ENCODE measurements around the gene RAP2C.

DNA sequence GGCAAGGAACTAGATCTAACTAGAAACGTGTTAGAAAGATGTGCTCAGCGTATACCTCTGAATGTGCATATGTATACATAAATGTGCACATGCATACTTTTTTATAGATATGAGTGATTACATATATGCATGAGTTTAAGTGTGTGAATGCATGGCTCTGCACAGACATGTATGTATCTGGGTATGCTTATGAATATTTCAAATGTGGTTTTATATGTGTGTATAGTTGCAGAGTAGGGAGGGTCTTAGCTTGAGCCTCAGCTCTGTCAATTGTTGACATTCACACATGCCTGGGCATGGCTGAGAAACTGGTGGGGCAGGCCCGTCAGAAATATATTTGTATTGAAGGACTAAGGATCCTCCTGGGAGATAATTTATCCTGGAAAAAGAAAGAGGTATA lies 31.1 kb downstream of the RAP2C start:
- TF ChIP-seq EZH2 (IDR thresholded peaks at IDR 0.05; ENCODE audit: insufficient read depth, low read length) = no peak
- TF ChIP-seq, protein P1, sequence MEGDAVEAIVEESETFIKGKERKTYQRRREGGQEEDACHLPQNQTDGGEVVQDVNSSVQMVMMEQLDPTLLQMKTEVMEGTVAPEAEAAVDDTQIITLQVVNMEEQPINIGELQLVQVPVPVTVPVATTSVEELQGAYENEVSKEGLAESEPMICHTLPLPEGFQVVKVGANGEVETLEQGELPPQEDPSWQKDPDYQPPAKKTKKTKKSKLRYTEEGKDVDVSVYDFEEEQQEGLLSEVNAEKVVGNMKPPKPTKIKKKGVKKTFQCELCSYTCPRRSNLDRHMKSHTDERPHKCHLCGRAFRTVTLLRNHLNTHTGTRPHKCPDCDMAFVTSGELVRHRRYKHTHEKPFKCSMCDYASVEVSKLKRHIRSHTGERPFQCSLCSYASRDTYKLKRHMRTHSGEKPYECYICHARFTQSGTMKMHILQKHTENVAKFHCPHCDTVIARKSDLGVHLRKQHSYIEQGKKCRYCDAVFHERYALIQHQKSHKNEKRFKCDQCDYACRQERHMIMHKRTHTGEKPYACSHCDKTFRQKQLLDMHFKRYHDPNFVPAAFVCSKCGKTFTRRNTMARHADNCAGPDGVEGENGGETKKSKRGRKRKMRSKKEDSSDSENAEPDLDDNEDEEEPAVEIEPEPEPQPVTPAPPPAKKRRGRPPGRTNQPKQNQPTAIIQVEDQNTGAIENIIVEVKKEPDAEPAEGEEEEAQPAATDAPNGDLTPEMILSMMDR (IDR thresholded peaks at IDR 0.05; ENCODE audit: insufficient read depth, low read depth, low read length) = no peak

Measured in astrocyte (in vitro differentiated cells and primary cell).